ENCODE measurements around the gene PRAC1.

DNA sequence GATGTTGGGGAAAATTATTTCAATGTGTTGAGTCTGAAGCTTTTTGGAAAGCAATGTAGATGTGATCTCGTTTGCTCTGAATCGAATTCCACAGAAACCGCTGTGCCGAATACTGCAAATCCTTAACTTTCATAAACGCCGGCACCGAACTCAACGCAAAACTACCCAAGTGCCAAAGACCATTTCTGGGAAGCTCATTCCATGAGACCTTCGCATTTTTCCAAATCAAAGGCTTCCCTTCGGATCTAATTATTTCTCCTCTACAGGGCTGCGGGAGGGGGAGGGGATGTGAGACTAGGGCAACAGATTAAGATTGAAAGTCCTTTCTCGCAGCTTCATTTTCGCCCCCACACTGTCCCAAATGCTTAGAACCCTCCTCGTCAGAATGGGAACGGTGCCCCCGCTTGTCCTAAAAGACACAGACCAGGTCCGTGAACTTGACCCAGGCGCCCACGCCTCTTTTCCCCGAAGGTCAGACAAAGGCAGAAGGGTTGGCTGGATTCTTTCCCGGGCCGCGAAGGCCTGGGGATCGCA is 4.0 kb downstream of the PRAC1 start:
- no peak for TF ChIP-seq EZH2 (IDR thresholded peaks at IDR 0.05; ENCODE audit: borderline replicate concordance, low read depth, low read length, severe bottlenecking)
- TF ChIP-seq, protein P1, sequence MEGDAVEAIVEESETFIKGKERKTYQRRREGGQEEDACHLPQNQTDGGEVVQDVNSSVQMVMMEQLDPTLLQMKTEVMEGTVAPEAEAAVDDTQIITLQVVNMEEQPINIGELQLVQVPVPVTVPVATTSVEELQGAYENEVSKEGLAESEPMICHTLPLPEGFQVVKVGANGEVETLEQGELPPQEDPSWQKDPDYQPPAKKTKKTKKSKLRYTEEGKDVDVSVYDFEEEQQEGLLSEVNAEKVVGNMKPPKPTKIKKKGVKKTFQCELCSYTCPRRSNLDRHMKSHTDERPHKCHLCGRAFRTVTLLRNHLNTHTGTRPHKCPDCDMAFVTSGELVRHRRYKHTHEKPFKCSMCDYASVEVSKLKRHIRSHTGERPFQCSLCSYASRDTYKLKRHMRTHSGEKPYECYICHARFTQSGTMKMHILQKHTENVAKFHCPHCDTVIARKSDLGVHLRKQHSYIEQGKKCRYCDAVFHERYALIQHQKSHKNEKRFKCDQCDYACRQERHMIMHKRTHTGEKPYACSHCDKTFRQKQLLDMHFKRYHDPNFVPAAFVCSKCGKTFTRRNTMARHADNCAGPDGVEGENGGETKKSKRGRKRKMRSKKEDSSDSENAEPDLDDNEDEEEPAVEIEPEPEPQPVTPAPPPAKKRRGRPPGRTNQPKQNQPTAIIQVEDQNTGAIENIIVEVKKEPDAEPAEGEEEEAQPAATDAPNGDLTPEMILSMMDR (IDR thresholded peaks at IDR 0.05; ENCODE audit: borderline replicate concordance, extremely low read depth, low read length, poor library complexity, severe bottlenecking): no peak
